HepG2 (cell line): ENCODE results near the gene RRAGA. TPM values are rescaled to one million over a fixed set of nuclear protein-coding genes. Genes with fewer than 3 reads are reported as not detected.

Experiments used
- BCL6 ChIP-seq: IDR thresholded peaks from 2 replicates; pipeline ENCODE4 v1.6.1; 2016; ENCODE audit warnings: missing genetic modification reagents, missing compliant biosample characterization
- CEBPZ ChIP-seq: IDR thresholded peaks from 2 replicates; pipeline ENCODE4 v1.6.1; 2012; ENCODE audit warnings: low read length, improper control_type of control experiment
- DBP ChIP-seq: sonication (generic); formaldehyde crosslinking; IDR thresholded peaks from 2 replicates; pipeline ENCODE4 v1.4.0; 2020; ENCODE audit warnings: missing genetic modification reagents; ENCODE audit errors: not compliant biosample characterization
- DMTF1 ChIP-seq: sonication (generic); formaldehyde crosslinking; IDR thresholded peaks from 2 replicates; pipeline ENCODE4 v1.4.0; 2020; ENCODE audit warnings: mild to moderate bottlenecking, missing genetic modification reagents
- HDAC1 ChIP-seq: sonication (generic); formaldehyde crosslinking; IDR thresholded peaks from 2 replicates; pipeline ENCODE4 v1.5.1; 2020; ENCODE audit warnings: mild to moderate bottlenecking, missing genetic modification reagents
- HDAC6 ChIP-seq: fragments of 200-600 bp; sonication (generic); IDR thresholded peaks from 2 replicates; pipeline ENCODE4 v1.7.0; 2017; ENCODE audit warnings: mild to moderate bottlenecking, antibody characterized with exemption, low read length, low read depth
- KLF11 ChIP-seq: IDR thresholded peaks from 2 replicates; pipeline ENCODE4 v1.6.1; 2016; ENCODE audit warnings: missing compliant biosample characterization
- KMT2A ChIP-seq: sonication (generic); formaldehyde crosslinking; IDR thresholded peaks from 2 replicates; pipeline ENCODE4 v1.4.0; 2020; ENCODE audit warnings: missing genetic modification reagents
- MXI1 ChIP-seq: IDR thresholded peaks from 3 replicates; pipeline ENCODE4 v1.6.1; 2012; ENCODE audit warnings: low read depth, low read length, inconsistent platforms, borderline replicate concordance
- NR0B2 ChIP-seq: sonication (generic); formaldehyde crosslinking; IDR thresholded peaks from 2 replicates; pipeline ENCODE4 v1.4.0; 2020; ENCODE audit warnings: mild to moderate bottlenecking, missing genetic modification reagents
- SUZ12 ChIP-seq: fragments of 150-350 bp; IDR thresholded peaks from 2 replicates; pipeline ENCODE4 v1.6.1; 2014; ENCODE audit warnings: low read depth, low read length
- TRIM24 ChIP-seq: sonication (generic); formaldehyde crosslinking; IDR thresholded peaks from 2 replicates; pipeline ENCODE4 v1.8.0; 2022; ENCODE audit warnings: mild to moderate bottlenecking, missing genetic modification reagents
- ZMAT5 ChIP-seq: sonication (generic); formaldehyde crosslinking; IDR thresholded peaks from 2 replicates; pipeline ENCODE4 v1.5.0; 2020; ENCODE audit warnings: mild to moderate bottlenecking, low read depth, missing genetic modification reagents, borderline replicate concordance
- ZMYM4 ChIP-seq: sonication (generic); formaldehyde crosslinking; IDR thresholded peaks from 2 replicates; pipeline ENCODE4 v1.8.1; 2023; ENCODE audit warnings: mild to moderate bottlenecking, missing genetic modification reagents
- ZNF572 ChIP-seq: sonication (generic); formaldehyde crosslinking; IDR thresholded peaks from 2 replicates; pipeline ENCODE4 v1.5.1; 2020; ENCODE audit warnings: mild to moderate bottlenecking, missing genetic modification reagents
- ZNF782 ChIP-seq: sonication (generic); formaldehyde crosslinking; IDR thresholded peaks from 2 replicates; pipeline ENCODE4 v1.4.0; 2020; ENCODE audit warnings: missing genetic modification reagents, mild to moderate bottlenecking, borderline replicate concordance
- polyA plus RNA-seq, 8 experiments: library from polyadenylated mRNA; depleted of rRNA in 3 of 8; stranded (reverse) in 7 of 8; unstranded in 1 of 8; fragments of >200 nt; fragmentation: Illumina TruSeq in 4 of 8; extraction: Trizol in 4 of 8; gene quantifications; 2 replicates each; pipeline versions ENCODE4 v1.2.1 to v1.2.3, GENCODE V29; 2011 to 2016; ENCODE audit warnings: low read depth in 4 of 8, missing spikeins in 1 of 8, mixed read lengths in 1 of 8; ENCODE audit not compliant: insufficient read depth in 1 of 8
- total RNA-seq, 5 experiments: library from RNA; depleted of rRNA; stranded (reverse); fragments of >200 nt; fragmentation: Illumina TruSeq; extraction: Trizol; gene quantifications; 2 replicates each; pipeline ENCODE4 v1.2.3, GENCODE V29; 2016; ENCODE audit warnings: low read depth in 1 of 5
- TF ChIP-seq, protein P1 (sequence below): sonication (generic); formaldehyde crosslinking; IDR thresholded peaks from 2 replicates; pipeline ENCODE4 v1.5.0; 2020; ENCODE audit warnings: missing genetic modification reagents

RRAGA gene
- total and polyA plus RNA-seq, 2 of the 13 experiments (the other 11 are each of a cell fraction or from before 2014, with no cell fraction given) = 37.5 to 118 TPM

- TF ChIP-seq DMTF1 (CRISPR knock-in tag) (no peak), CEBPZ (no peak), HDAC1 (CRISPR knock-in tag) (peak; percentile 77), KMT2A (CRISPR knock-in tag) (peak; percentile 88), TRIM24 (CRISPR knock-in tag) (no peak), HDAC6 (no peak), KLF11 (CRISPR knock-in tag) (peak; percentile 87; the same call in 1 of the 2 replicates), ZNF572 (CRISPR knock-in tag) (0 out of 2 replicates have a peak, but pooled peaks have one; percentile 58), DBP (CRISPR knock-in tag) (peak; percentile 64), BCL6 (peak; percentile 50), ZMAT5 (CRISPR knock-in tag) (no peak), NR0B2 (CRISPR knock-in tag) (peak; percentile 76; the same call in 1 of the 2 replicates), SUZ12 (no peak), MXI1 (peak; percentile 89), ZNF782 (no peak), ZMYM4 (CRISPR knock-in tag) (peak; percentile 99)
- TF ChIP-seq, protein P1, sequence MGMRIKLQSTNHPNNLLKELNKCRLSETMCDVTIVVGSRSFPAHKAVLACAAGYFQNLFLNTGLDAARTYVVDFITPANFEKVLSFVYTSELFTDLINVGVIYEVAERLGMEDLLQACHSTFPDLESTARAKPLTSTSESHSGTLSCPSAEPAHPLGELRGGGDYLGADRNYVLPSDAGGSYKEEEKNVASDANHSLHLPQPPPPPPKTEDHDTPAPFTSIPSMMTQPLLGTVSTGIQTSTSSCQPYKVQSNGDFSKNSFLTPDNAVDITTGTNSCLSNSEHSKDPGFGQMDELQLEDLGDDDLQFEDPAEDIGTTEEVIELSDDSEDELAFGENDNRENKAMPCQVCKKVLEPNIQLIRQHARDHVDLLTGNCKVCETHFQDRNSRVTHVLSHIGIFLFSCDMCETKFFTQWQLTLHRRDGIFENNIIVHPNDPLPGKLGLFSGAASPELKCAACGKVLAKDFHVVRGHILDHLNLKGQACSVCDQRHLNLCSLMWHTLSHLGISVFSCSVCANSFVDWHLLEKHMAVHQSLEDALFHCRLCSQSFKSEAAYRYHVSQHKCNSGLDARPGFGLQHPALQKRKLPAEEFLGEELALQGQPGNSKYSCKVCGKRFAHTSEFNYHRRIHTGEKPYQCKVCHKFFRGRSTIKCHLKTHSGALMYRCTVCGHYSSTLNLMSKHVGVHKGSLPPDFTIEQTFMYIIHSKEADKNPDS (CRISPR knock-in tag) = no peak; the same call in 1 of the 2 replicates
Observed at GRCh38 chr9:19048966-19049916, at the start of gene RRAGA (continued).
